Fibroblast of skin of left biceps (primary cell): Measurements from ENCODE around the gene ZMYND8.
"Not testable (repeated sequence)": the region's sequence is repeated elsewhere in the genome, so short reads cannot be mapped to it uniquely, and the experiment has no call there.

Experiments
- DNase-seq, 2 experiments: peaks; one replicate each; pipeline ENCODE4 v3.0.0-alpha.2; 2013; ENCODE audit warnings: low read depth in 2 of 2

Gene ZMYND8

GRCh38 chr20:47310729-47311128, 45.8 kb downstream of the ZMYND8 start:
- DNase-seq = no peak

- DNase-seq = no peak
These were observed 46.6 kb downstream of the ZMYND8 start for GRCh38 chr20:47309806-47310426.

GRCh38 chr20:47309394-47309793, 47.1 kb downstream of the ZMYND8 start:
- DNase-seq = no peak

GRCh38 chr20:47307569-47307968, 48.9 kb downstream of the ZMYND8 start:
- not testable (repeated sequence) for DNase-seq

DNA sequence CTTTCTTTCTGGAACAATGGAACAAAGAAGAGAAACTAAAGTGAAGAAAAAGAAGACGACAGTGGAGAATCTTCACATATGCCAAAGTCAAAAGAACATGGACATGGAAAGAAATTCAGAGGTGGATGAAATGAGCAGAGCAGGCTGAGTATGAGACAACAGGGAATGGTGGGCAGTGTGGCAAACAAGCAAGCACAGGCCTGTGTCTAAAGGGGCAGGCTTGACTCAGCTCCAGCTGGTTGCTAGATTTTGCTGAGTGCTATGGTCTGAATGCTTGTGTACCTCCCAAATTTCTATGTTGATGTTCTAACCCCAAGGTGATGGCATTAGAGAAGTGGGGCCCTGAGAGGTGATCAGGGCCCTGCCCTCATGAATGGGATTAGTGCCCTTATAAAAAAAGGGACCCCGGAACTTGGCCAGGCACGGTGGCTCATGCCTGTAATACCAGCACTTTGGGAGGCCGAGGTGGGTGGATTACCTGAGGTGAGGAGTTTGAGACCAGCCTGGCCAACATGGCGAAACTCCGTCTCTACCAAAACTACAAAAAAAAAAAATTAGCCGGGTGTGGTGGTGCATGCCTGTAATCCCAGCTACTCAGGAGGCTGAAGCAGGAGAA, 49.6 kb downstream of the ZMYND8 start:
- no peak for DNase-seq

- DNase-seq = no peak
These were observed 50.4 kb downstream of the ZMYND8 start for GRCh38 chr20:47306095-47306494.

GRCh38 chr20:47305667-47306066, 50.8 kb downstream of the ZMYND8 start:
- no peak for DNase-seq

GRCh38 chr20:47304287-47304686, 52.2 kb downstream of the ZMYND8 start:
- DNase-seq = no peak

GRCh38 chr20:47303736-47304135, 52.8 kb downstream of the ZMYND8 start:
- no peak for DNase-seq

DNA sequence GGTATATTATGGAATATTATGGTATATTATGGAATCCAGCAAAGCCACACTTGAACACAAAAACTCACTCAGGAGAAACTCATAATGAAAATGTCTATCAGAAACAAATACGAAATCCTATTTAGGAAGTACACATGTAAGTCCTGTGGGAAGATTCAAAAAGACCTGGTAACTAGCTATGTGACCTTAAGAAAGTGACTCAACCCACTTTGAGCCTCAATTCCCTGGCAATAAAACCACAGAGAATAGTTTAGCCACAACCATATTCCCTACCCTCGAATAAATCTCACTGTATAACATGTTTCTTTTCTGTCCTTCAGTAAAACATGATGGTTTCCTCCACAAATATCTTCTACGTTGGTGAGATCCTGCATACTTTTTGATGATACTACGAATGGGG, 56.4 kb downstream of the ZMYND8 start:
- DNase-seq = no peak

DNA sequence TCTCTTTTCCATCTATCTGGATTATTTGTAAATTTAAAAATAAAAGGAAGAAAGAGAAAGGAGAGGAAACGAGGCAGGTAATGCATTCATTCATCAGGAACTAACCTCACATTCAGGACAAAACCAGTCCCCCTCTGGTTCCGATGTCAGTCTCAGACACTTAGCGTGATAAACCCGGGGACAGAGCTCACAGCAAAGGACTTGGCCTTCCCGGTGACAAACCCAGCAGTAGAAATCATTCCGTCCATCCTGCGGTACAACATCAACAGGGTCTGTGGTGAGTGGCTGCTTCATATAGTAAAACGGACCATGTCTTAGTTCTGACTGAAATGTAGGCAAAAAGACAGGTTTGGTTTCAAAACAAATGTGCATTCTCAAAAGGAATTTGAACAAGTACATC, 57.9 kb downstream of the ZMYND8 start:
- DNase-seq = no peak

GRCh38 chr20:47297746-47298145, 58.8 kb downstream of the ZMYND8 start:
- no peak for DNase-seq

DNA sequence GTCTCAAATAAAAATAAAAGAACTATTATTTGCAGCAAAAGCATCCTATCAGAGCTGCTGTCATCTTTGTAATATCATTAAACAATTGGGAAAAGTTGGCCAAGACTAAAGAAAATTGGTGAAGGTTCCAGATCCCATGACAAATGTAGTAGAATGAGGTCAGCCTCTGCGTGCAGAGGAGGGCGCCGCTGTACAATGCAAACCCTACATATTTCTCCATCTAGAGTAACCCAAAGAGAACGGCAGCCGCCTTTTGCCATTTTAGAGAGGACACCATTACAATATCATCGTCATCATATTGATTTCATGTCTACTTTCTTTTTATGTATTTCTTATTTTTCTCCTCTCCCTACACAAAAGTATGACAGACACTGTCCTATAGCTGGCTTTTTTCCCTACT, 59.5 kb downstream of the ZMYND8 start:
- no peak for DNase-seq

GRCh38 chr20:47295921-47296426, 60.5 kb downstream of the ZMYND8 start:
- no peak for DNase-seq

GRCh38 chr20:47295129-47295813, 61.2 kb downstream of the ZMYND8 start:
- no peak for DNase-seq

DNA sequence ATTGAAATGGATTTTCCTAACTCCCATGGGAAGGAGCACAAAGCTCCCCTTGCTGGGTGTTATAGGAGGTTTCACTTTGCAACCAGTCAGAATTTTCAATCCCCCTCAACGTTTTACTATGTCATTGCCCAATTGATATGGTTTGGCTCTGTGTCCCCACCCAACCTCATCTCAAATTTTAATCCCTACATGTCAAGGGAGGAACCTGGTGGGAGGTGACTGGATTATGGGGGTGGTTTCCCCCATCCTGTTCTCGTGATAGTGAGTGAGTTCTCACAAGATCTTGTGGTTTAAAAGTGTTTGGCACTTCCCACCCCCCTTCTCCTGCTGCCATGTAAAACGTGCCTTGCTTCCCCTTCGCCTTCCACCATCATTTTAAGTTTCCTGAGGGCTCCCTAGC, 62.9 kb downstream of the ZMYND8 start:
- DNase-seq = no peak

- no peak for DNase-seq
These were observed 63.9 kb downstream of the ZMYND8 start for GRCh38 chr20:47292581-47292980.

- no peak for DNase-seq
These were observed 65.7 kb downstream of the ZMYND8 start for GRCh38 chr20:47290666-47291430.

- DNase-seq = no peak
These were observed 66.5 kb downstream of the ZMYND8 start for GRCh38 chr20:47290008-47290407.

GRCh38 chr20:47289096-47289495, 67.4 kb downstream of the ZMYND8 start:
- DNase-seq = no peak

DNA sequence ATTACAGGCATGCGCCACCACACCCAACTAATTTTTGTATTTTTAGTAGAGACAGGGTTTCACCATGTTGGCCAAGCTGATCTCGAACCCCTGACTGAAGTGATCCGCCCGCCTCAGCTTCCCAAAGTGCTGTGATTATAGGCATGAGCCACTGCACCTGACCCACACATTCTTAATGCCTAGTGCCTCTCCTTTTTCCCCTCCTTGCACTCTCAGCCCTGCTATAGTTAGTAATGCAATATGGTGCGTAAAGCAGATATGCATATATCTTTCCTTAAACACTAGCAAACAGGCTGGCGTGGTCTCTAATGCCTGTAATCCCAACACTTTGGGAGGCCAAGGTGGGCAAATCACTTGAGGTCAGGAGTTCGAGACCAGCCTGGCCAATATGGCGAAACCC, 68.0 kb downstream of the ZMYND8 start:
- not testable (repeated sequence) for DNase-seq

- DNase-seq = no peak
These were observed 68.8 kb downstream of the ZMYND8 start for GRCh38 chr20:47287609-47288144.
